GM21360 (cell line): ENCODE results near the gene PLCD3.

ENCODE experiments used
- ATAC-seq: cut with Tn5 transposase; IDR thresholded peaks from one replicate; pipeline ENCODE4 v1.9.1; 2021; ENCODE audit warnings: mild to moderate bottlenecking, moderate library complexity; ENCODE audit not compliant: unreplicated experiment

Gene PLCD3

GRCh38 chr17:45132320-45132571 lies at the start of gene PLCD3:
Gene PLCD3, minus strand, starts transcription at chr17:45132515. Its CDS starts 105 bp downstream, at chr17:45132410.
- no peak for ATAC-seq

- no peak for ATAC-seq
These were observed 45.2 kb upstream of the PLCD3 start for GRCh38 chr17:45177563-45177962.

- no peak for ATAC-seq
These were observed 43.4 kb upstream of the PLCD3 start for GRCh38 chr17:45175759-45176115.

- no peak for ATAC-seq
These were observed 40.4 kb upstream of the PLCD3 start for GRCh38 chr17:45172541-45173286.

- ATAC-seq: no peak
These were observed 39.9 kb upstream of the PLCD3 start for GRCh38 chr17:45172232-45172540.

- ATAC-seq: no peak
These were observed 39.3 kb upstream of the PLCD3 start for GRCh38 chr17:45171338-45172231.

- ATAC-seq: no peak
These were observed 38.6 kb upstream of the PLCD3 start for GRCh38 chr17:45170931-45171337.

GRCh38 chr17:45170280-45170930 lies 38.1 kb upstream of the PLCD3 start:
- ATAC-seq: no peak

- no peak for ATAC-seq
These were observed 36.9 kb upstream of the PLCD3 start for GRCh38 chr17:45168991-45169752.

- ATAC-seq: no peak
These were observed 32.5 kb upstream of the PLCD3 start for GRCh38 chr17:45164734-45165269.

- no peak for ATAC-seq
These were observed 29.8 kb upstream of the PLCD3 start for GRCh38 chr17:45162025-45162687.

GRCh38 chr17:45161288-45162024 lies 29.1 kb upstream of the PLCD3 start, which contains the start of gene HEXIM2:
Gene HEXIM2, plus strand, starts transcription at chr17:45161875. Its CDS starts 919 bp downstream, at chr17:45162794.
- ATAC-seq: peak; percentile 87

- peak; percentile 8 for ATAC-seq
These were observed 28.4 kb upstream of the PLCD3 start for GRCh38 chr17:45160447-45161287.

- no peak for ATAC-seq
These were observed 23.9 kb upstream of the PLCD3 start for GRCh38 chr17:45156242-45156641.

- ATAC-seq: no peak
These were observed 23.2 kb upstream of the PLCD3 start for GRCh38 chr17:45155483-45155882.

GRCh38 chr17:45155029-45155428 lies 22.7 kb upstream of the PLCD3 start:
- ATAC-seq: no peak

- no peak for ATAC-seq
These were observed 18.8 kb upstream of the PLCD3 start for GRCh38 chr17:45150911-45151809.
